HepG2 (cell line): ENCODE measurements around the gene FFAR1. TPM values are rescaled to one million over a fixed set of nuclear protein-coding genes. Genes with fewer than 3 reads are reported as not detected.

Experiments
- DRAP1 ChIP-seq: IDR thresholded peaks from 2 replicates; pipeline ENCODE4 v1.6.1; 2016; ENCODE audit warnings: missing genetic modification reagents, missing compliant biosample characterization
- DZIP1 ChIP-seq: sonication (generic); formaldehyde crosslinking; IDR thresholded peaks from 2 replicates; pipeline ENCODE4 v1.5.0; 2020; ENCODE audit warnings: mild to moderate bottlenecking, missing genetic modification reagents
- KLF11 ChIP-seq: IDR thresholded peaks from 2 replicates; pipeline ENCODE4 v1.6.1; 2016; ENCODE audit warnings: missing compliant biosample characterization
- PBX2 ChIP-seq: IDR thresholded peaks from 2 replicates; pipeline ENCODE4 v1.6.1; 2016; ENCODE audit warnings: control low read depth
- TFDP2 ChIP-seq: sonication (generic); formaldehyde crosslinking; IDR thresholded peaks from 2 replicates; pipeline ENCODE4 v1.4.0; 2020; ENCODE audit warnings: missing genetic modification reagents
- ZBTB40 ChIP-seq, 2 experiments: fragments of 450-650 bp in 1 of 2; sonication (generic) in 1 of 2; formaldehyde crosslinking in 1 of 2; IDR thresholded peaks; 2 replicates each; pipeline versions ENCODE4 v1.6.1 to v1.8.0; 2016 to 2022; ENCODE audit warnings: antibody characterized with exemption in 1 of 2, mild to moderate bottlenecking in 1 of 2, missing genetic modification reagents in 1 of 2
- ZNF292 ChIP-seq: sonication (generic); formaldehyde crosslinking; IDR thresholded peaks from 2 replicates; pipeline ENCODE4 v1.8.1; 2022; ENCODE audit warnings: mild to moderate bottlenecking, low read depth, missing genetic modification reagents, borderline replicate concordance
- ZNF512B ChIP-seq: sonication (generic); formaldehyde crosslinking; IDR thresholded peaks from 2 replicates; pipeline ENCODE4 v1.5.1; 2020; ENCODE audit warnings: missing genetic modification reagents, mild to moderate bottlenecking, borderline replicate concordance
- ZNF615 ChIP-seq: sonication (generic); formaldehyde crosslinking; IDR thresholded peaks from 2 replicates; pipeline ENCODE4 v1.5.0; 2020; ENCODE audit warnings: mild to moderate bottlenecking, missing genetic modification reagents, borderline replicate concordance
- polyA plus RNA-seq, 8 experiments: library from polyadenylated mRNA; depleted of rRNA in 3 of 8; stranded (reverse) in 7 of 8; unstranded in 1 of 8; fragments of >200 nt; fragmentation: Illumina TruSeq in 4 of 8; extraction: Trizol in 4 of 8; gene quantifications; 2 replicates each; pipeline versions ENCODE4 v1.2.1 to v1.2.3, GENCODE V29; 2011 to 2016; ENCODE audit warnings: low read depth in 4 of 8, missing spikeins in 1 of 8, mixed read lengths in 1 of 8; ENCODE audit not compliant: insufficient read depth in 1 of 8
- total RNA-seq, 5 experiments: library from RNA; depleted of rRNA; stranded (reverse); fragments of >200 nt; fragmentation: Illumina TruSeq; extraction: Trizol; gene quantifications; 2 replicates each; pipeline ENCODE4 v1.2.3, GENCODE V29; 2016; ENCODE audit warnings: low read depth in 1 of 5

FFAR1 gene
- total and polyA plus RNA-seq, 2 of the 13 experiments (the other 11 are each of a cell fraction or from before 2014, with no cell fraction given): not detected

- no peak for TF ChIP-seq PBX2 (CRISPR knock-in tag)
- peak; percentile 91; the same call in 1 of the 2 replicates for TF ChIP-seq ZNF292 (CRISPR knock-in tag)
- no peak for TF ChIP-seq ZBTB40 (IDR thresholded peaks at IDR 0.05)
- peak; percentile 51; the same call in 1 of the 2 replicates for TF ChIP-seq ZBTB40 (CRISPR knock-in tag; IDR thresholded peaks at IDR 0.05)
- no peak for TF ChIP-seq DZIP1 (CRISPR knock-in tag)
- peak; percentile 82 for TF ChIP-seq TFDP2 (CRISPR knock-in tag)
- no peak; the same call in 1 of the 2 replicates for TF ChIP-seq ZNF512B (CRISPR knock-in tag)
- TF ChIP-seq ZNF615 (CRISPR knock-in tag): no peak
- TF ChIP-seq KLF11 (CRISPR knock-in tag): 0 out of 2 replicates have a peak, but pooled peaks have one; percentile 3
- TF ChIP-seq DRAP1 (CRISPR knock-in tag): peak; percentile 81
These were observed 32.9 kb downstream of the FFAR1 start (continued) for GRCh38 chr19:35380450-35381124.
